Measurements from ENCODE around the gene DCDC2.
A peak's percentile ranks its signal among the peaks of the same experiment; 100 is the strongest.
"Not testable (repeated sequence)": the region's sequence is repeated elsewhere in the genome, so short reads cannot be mapped to it uniquely, and the experiment has no call there.

Gene DCDC2

GRCh38 chr6:24357336-24358218 lies at the start of gene DCDC2:
DCDC2 (minus strand) TSS chr6:24358059; CDS start chr6:24357750, 309 bp downstream.
- DNase-seq = peak; percentile 70

- DNase-seq = no peak
These were observed 47.4 kb upstream of the DCDC2 start for GRCh38 chr6:24405262-24405661.

- no peak for DNase-seq
These were observed 45.6 kb upstream of the DCDC2 start for GRCh38 chr6:24403501-24403824.

GRCh38 chr6:24402697-24403500 lies 45.0 kb upstream of the DCDC2 start, which contains the start of gene MRS2:
MRS2 (plus strand) TSS chr6:24402936; CDS start chr6:24403047, 111 bp downstream.
- DNase-seq = peak; percentile 89

DNA sequence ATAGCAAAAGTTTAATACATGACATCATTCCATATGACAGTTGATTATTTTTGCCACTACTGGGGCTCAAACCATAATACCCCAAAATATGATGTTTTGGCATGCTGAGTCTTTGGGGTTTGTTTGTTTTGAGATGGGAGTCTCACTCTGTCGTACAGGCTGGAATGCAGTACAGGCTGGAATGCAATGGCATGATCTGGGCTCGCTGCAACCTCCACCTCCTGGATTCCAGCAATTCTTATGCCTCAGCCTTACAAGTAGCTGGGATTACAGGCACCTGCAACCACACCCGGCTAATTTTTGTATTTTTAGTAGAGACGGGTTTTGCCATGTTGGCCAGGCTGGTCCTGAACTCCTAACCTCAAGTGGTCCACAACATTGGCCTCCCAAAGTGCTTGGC lies 43.6 kb upstream of the DCDC2 start:
- no peak for DNase-seq

- DNase-seq = not testable (repeated sequence)
These were observed 42.5 kb upstream of the DCDC2 start for GRCh38 chr6:24400045-24401039.

DNA sequence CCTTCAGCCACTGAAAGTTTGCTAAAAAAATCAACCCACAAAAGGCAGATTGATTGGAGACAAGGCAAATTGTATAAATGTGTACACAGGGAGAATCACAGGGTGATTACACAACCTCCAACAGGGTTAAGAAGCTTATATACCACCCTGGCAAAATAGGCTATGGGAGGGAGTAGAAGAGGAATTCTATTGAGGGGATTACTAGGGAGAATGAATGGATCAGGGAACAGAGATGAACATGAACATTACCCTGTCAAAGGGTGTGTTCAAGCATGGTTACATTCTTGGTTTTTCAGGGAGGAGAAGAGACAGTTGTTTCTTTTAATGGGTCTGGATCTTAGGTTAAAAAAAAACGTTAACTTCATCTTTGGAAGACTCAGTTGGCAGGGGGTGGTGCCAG lies 39.8 kb upstream of the DCDC2 start:
- DNase-seq = no peak

DNA sequence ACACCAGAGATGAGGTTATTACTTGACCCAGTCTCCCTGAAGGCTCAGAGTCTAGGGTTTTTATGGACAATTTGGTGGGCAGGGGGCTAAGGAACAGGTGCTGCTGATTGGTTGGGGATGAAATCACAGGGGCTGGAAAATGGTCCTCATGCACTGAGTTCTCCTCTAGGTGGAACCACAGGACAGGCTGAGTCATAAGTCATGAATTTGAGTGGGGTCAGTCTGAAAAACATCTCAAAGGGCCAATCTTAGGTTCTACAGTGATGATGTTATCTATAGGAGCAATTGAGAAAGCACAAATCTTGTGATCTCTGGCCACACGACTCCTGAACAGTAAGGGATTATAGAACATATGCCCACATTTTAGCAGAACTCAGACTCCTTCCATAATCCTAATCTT lies 39.0 kb upstream of the DCDC2 start:
- DNase-seq = no peak

- DNase-seq = no peak
These were observed 37.0 kb upstream of the DCDC2 start for GRCh38 chr6:24394780-24395437.

GRCh38 chr6:24394061-24394779 lies 36.4 kb upstream of the DCDC2 start:
- no peak for DNase-seq

GRCh38 chr6:24391756-24392405 lies 34.0 kb upstream of the DCDC2 start:
- no peak for DNase-seq

DNA sequence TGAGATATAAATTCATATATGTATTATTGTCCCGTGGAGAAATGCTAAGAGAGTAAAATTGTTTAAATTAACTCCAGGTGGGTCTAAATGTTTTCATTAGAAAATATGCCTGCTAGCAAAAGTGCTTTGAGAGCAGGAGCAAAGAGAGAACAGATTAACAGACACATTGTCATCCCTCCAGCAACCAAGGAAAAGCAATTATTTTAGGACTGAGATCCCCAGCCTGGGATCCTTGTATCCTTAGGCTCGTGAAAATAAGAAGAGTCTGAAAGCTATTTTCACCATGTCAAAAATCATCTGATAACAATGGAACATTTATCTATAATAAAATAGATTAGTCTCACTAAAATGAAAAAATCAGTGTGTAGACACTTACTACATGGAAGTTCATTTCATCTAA lies 33.3 kb upstream of the DCDC2 start:
- DNase-seq = no peak

DNA sequence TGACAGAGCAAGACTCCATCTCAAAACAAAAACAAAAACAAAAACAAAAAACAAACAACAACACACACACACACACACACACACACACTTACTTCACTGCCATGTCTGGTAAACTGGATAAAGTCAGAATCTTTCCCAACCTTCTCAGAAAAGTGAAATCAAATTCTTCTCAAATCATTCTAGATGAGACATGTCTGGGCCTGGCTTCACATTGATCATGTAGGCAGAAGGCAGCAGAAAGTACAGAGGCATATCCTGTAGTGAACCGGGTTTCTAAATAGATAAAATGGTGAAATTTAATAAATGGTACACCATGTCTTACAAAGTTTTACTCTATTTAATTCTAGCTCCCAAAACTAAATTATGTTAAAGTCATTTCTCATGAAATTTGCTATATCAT lies 30.0 kb upstream of the DCDC2 start:
- DNase-seq = no peak

DNA sequence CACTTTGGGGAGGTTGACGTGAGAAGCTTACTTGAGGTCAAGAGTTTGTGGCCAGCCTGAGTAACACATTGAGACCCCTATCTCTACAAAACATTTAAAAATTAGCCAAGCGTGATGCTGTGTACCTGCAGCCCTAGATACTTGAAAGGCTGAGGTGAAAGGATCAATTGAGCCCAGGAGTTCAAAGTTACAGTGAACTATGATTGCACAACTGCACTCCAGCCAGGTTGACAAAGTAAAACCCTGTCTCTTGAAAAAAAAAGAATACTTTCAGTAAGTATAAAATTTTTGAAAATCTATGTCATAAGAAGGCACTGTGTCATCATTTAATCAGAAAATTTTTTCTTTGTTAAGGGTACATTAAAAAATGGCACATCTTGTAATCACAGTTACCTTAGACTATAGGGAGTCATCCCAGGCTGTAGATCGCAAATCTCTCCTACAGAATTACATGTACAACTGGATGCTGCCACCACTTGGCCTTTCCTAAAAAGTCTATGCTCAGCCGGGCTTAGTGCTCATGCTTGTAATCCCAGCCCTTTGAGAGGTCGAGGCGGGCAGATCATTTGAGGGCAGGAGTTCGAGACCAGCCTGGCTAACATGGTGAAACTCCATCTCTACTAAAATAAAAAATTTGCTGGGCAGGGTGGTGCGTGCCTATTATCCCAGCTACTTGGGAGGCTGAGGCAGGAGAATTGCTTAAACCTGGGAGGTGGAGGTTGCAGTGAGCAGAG lies 27.8 kb upstream of the DCDC2 start:
- DNase-seq = no peak

DNA sequence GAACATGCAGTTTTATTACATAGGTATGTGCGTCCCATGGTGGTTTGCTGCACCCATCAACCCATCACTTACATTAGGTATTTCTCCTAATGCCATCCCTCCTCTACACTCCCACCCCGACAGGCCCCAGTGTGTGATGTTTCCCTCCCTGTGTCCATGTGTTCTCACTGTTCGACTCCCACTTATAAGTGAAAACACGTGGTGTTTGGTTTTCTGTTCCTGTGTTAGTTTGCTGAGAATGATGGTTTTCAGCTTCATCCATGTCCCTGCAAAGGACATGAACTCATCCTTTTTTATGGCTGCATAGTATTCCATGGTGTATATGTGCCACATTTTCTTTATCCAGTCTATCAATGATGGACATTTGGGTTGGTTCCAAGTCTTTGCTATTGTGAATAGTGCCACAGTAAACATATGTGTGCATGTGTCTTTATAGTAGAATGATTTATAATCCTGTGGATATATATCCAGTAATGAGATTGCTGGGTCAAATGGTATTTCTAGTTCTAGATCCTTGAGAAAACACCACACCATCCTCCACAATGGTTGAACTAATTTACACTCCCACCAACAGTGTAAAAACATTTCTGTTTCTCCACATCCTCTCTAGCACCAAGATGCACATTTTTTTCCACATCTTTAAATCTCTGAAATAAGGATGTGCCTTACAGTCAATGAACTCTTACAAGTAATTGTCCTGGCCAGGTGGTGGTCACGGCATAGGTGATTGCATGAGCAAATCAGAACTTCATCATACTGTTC lies 26.7 kb upstream of the DCDC2 start:
- not testable (repeated sequence) for DNase-seq

GRCh38 chr6:24382891-24383494 lies 25.1 kb upstream of the DCDC2 start:
- DNase-seq = not testable (repeated sequence)

GRCh38 chr6:24382220-24382540 lies 24.3 kb upstream of the DCDC2 start:
- DNase-seq = no peak

GRCh38 chr6:24381476-24382219 lies 23.8 kb upstream of the DCDC2 start:
- no peak for DNase-seq

All from activated CD8-positive, alpha-beta memory T cell treated with anti-CD3 and anti-CD28 coated beads for 24 hours (primary cell).